Body of pancreas (tissue), 4 donors: ENCODE results near the gene MLLT10.

ENCODE experiments used
- POLR2A ChIP-seq, 3 donors: fragments of 450-650 bp; IDR thresholded peaks; one replicate each; pipeline ENCODE4 v1.6.1; 2016; ENCODE audit warnings: antibody characterized with exemption in 3 of 3, mild to moderate bottlenecking in 2 of 3
- TF ChIP-seq, protein P1 (sequence below), 7 experiments: fragments of 450-650 bp in 4 of 7; fragments of 200-600 bp in 3 of 7; sonication (generic) in 3 of 7; IDR thresholded peaks; one replicate each; pipeline ENCODE4 v1.5.1; 2016 to 2019; ENCODE audit warnings: antibody characterized with exemption in 7 of 7

GRCh38 chr10:21519397-21519933 lies 14.6 kb upstream of the MLLT10 start:
- TF ChIP-seq, protein P1, sequence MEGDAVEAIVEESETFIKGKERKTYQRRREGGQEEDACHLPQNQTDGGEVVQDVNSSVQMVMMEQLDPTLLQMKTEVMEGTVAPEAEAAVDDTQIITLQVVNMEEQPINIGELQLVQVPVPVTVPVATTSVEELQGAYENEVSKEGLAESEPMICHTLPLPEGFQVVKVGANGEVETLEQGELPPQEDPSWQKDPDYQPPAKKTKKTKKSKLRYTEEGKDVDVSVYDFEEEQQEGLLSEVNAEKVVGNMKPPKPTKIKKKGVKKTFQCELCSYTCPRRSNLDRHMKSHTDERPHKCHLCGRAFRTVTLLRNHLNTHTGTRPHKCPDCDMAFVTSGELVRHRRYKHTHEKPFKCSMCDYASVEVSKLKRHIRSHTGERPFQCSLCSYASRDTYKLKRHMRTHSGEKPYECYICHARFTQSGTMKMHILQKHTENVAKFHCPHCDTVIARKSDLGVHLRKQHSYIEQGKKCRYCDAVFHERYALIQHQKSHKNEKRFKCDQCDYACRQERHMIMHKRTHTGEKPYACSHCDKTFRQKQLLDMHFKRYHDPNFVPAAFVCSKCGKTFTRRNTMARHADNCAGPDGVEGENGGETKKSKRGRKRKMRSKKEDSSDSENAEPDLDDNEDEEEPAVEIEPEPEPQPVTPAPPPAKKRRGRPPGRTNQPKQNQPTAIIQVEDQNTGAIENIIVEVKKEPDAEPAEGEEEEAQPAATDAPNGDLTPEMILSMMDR (IDR thresholded peaks at IDR 0.05) = no peak
- no peak for TF ChIP-seq POLR2A (IDR thresholded peaks at IDR 0.05)
